ENCODE measurements around the gene ZNF200.

- TF ChIP-seq CTCF (IDR thresholded peaks at IDR 0.05) (no peak), POLR2A (IDR thresholded peaks at IDR 0.05) (no peak)
Observed at GRCh38 chr16:3193221-3194212, 41.4 kb downstream of the ZNF200 start.
